CD4-positive, alpha-beta T cell treated with Interferon gamma for 1 hour (primary cell): ENCODE results near the gene ECT2.
"Not testable (repeated sequence)": the region's sequence is repeated elsewhere in the genome, so short reads cannot be mapped to it uniquely, and the experiment has no call there.

Experiments
- DNase-seq: peaks from one replicate; pipeline ENCODE4 v3.0.0-alpha.2; 2020

The ECT2 gene

DNA sequence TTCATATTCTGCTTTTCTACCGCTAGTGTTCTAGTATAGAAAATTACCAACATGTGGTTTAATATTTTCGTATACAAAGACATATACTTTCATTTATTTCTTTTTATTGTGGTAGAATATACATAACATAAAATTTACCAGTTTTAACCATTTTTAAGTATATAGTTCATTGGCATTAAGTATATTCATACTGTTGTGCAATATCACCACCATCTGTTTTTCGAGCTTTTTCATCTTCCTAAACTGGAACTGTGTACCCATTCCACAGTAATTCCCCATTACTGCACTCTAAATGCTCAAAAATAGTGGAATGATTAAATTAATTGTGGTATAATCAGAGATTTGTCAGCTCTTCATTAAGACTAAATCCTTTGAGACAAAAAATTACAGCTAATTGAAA is 62.9 kb downstream of the ECT2 start:
- no peak for DNase-seq

DNA sequence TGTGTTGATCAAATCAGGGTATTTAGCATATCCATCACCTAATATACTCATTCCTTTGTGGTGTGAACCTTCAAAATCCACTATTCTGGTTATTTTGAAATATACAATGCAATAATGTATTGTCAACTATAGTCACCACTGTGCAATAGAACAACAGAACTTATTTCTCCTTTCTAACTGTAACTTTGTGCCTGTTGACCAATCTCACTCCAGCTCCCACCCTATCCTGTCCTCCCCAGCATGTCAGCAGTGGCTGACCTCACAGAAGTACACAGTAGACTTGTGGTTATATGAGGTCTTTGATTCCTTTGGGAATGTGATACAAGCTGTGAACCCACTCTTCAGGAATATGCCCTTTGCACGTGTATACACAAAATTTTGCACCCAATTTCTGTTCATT is 64.2 kb downstream of the ECT2 start:
- DNase-seq: no peak

- DNase-seq: no peak
Measured at GRCh38 chr3:172815857-172816256, 65.3 kb downstream of the ECT2 start.

GRCh38 chr3:172816281-172816680 is 65.8 kb downstream of the ECT2 start:
- DNase-seq: no peak

- DNase-seq: no peak
Measured at GRCh38 chr3:172816968-172817367, 66.4 kb downstream of the ECT2 start.

DNA sequence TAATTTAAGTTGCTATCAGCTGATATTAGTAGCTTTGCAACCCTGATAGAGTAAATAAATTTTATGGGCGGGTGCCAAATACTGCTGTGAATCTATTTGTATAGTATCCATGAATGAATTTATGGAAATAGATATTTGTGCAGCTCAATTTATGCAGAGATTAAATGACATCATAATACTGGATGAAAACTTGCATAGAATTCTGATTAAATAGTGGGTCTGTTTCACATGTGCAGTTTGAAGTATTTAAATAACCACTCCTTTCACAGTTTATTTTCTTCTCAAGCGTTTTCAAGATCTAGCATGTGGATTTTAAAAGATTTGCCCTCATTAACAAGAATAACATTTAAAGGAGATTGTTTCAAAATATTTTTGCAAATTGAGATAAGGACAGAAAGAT is 70.0 kb downstream of the ECT2 start:
- no peak for DNase-seq

- DNase-seq: no peak
Measured at GRCh38 chr3:172824229-172824628, 73.7 kb downstream of the ECT2 start.

GRCh38 chr3:172827231-172827630 is 76.7 kb downstream of the ECT2 start:
- DNase-seq: not testable (repeated sequence)

DNA sequence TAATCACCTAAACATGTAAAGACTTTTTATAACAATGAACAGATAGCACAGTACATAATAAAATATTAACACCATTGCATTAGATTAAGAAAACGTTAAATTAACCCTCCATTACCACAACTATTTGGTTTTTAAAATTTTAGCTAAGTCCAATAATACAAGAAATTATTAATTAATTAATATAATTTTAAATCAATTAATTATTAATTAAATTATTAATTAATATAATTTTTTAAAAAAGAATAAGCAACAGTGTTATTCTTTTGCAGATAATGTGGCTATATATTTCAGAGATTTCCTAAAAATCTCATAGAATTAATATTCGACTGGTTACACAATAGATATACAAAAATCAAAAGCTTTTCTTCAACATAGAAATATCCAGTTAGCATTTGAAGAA is 82.5 kb downstream of the ECT2 start:
- DNase-seq: no peak

- DNase-seq: no peak
Measured at GRCh38 chr3:172836390-172836997, 86.0 kb downstream of the ECT2 start.

GRCh38 chr3:172839679-172840078 is 89.2 kb downstream of the ECT2 start:
- no peak for DNase-seq

GRCh38 chr3:172840463-172840862 is 89.9 kb downstream of the ECT2 start:
- no peak for DNase-seq

DNA sequence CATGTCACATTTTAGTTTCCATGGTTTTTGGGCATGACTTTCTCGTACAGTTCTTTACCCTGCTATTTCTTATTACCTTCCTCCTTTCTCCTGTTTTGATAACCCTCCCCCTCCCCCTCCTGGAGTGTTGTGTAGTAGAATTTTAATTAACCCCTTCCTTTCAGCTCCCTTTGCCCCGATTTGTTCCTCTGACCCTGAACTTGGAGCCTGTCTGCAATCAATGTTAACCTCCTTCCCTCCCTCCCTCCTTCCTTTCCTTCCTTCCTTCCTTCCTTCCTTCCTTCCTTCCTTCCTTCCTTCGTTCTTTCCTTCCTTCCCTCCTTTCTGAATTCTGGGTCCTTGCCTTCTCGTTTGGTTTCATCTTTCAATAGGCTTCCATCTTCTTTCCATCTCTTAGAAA is 90.4 kb downstream of the ECT2 start:
- no peak for DNase-seq

DNA sequence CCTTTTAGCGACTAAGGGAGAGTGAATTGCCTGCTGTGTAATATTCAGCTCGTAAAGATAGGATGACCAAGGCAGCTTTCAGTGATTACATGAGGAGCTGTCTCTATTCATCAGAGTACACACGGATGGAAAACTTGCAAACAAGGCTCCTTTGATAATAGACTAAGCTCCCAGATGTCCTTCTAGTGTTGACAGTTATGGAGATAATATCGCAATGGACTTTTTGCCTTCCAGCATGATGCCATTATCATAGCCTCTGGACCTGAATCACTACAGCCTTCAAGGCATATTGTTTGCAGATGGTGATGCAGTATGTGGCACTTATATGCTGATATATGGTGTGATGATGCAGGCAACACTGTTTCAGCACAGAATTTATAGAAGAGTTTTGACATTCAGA is 93.9 kb downstream of the ECT2 start:
- no peak for DNase-seq

GRCh38 chr3:172846103-172846561 is 95.6 kb downstream of the ECT2 start:
- DNase-seq: no peak

- DNase-seq: no peak
Measured at GRCh38 chr3:172846706-172847105, 96.2 kb downstream of the ECT2 start.

GRCh38 chr3:172847292-172847691 is 96.8 kb downstream of the ECT2 start:
- no peak for DNase-seq

DNA sequence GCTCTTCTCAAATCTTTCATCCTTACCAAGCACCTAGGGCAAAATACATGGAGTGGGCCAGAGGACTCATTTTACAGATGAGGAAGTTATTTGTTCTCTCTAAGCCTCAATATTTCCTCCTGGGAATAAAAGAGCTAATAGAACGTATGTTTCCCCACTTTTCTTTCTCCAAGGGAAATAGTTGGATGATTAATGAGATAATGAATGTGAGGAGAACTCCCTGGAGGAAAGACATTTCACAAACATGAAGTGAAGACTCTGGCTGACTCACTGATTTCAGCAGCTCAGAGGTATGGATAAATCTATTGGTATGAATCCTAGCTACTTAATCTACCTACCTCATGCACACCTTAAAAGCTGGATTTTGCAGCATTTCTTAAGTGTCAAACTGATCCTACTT is 98.4 kb downstream of the ECT2 start:
- no peak for DNase-seq

- DNase-seq: no peak
Measured at GRCh38 chr3:172853005-172853404, 102.5 kb downstream of the ECT2 start.

DNA sequence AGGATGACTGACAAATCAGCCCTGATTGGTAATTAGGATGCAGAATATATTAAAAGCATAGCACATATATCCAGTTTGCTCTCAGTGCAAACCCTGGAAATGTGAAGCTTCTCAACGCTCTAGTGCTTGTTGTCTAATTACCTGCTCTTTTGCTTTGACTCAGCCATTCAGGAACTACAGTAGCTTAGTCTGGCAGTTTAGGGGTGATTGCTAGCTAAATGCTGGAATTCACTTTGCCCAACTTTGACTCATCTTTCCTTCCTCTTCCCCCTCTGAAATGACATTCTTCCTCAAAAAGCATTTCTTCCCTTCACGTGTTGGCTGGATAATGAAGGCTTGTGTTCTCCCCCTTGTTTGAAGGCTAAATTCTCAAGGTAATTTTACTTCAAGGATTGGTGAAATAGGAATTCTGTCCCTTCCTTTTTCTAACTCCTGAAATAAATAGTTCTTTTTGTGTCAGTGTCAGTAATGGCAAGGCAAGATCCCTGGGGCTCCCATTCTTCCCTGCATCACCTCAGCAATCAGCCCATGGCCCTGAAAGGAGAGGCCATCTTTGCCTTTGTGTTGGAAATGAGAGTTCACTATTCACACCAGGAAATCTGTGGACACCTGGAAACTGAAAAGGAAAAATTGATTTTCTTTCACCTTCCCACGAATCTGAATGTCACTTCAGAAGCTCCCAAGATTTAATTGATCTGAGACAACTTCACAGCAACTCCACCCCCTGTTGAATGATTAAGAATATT is 103.6 kb downstream of the ECT2 start:
- DNase-seq: no peak

- no peak for DNase-seq
Measured at GRCh38 chr3:172855037-172855436, 104.5 kb downstream of the ECT2 start.

DNA sequence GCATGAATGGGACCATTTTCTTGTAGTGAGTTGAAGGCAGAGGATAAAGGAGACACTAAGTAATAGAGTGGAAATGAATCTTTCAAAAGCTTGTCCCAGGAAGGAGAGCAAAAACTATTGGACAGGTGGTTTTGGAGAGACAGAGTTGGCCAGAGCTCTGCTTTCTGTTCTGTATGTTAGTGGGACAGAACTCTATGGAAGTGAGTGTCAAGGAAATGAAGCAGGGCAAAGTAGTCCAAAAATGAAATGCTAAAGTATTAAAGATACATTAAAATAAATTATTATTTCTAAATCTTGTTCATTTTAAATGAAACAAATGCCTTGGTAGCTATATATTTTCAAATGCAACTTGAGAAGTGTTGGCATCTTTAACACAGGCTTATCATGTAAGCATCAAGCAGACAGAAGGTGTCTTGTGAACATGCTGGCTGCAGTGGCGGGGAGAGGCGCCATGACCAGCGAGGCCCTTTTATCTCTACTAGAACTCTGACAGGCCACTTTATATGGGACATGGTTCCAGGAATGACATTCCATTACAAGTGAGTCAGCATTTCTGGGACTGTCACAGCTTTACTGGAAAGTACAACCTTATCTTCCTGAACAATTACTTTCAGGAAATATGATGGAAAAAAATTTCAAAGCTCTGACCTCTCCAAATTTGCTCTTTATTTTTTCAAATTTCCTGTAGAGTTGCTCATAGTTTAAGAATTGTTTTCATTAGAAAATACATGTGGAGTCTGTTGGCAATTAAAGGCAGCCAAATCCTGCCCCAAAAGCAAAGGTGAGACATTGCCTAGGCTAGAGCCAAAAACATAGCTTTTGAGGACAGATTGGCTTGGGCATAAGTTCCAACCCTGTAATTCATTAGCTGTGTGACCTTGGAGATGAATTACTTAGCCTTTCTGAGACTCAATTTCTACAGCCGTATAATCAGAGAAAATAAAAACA is 106.5 kb downstream of the ECT2 start:
- no peak for DNase-seq

- DNase-seq: no peak
Measured at GRCh38 chr3:172859041-172859440, 108.5 kb downstream of the ECT2 start.
